SK-N-SH (cell line): ENCODE results near the gene CBLL2. TPM values are rescaled to one million over a fixed set of nuclear protein-coding genes. Genes with fewer than 3 reads are reported as not detected.

Experiments used
- CTCF ChIA-PET: fragments of 300-600, 350-600 bp; formaldehyde crosslinking; extraction: SDS; loops from one replicate; lab custom pipeline; 2021; lab: Yijun Ruan, JAX
- POLR2A ChIA-PET: fragments of 350-600 bp; sonication (Branson Sonifier 250); formaldehyde crosslinking; extraction: SDS; loops from one replicate; lab custom pipeline; 2020; ENCODE audit warnings: antibody characterized with exemption, inconsistent platforms; lab: Yijun Ruan, JAX
- DNase-seq: peaks from one replicate; pipeline ENCODE4 v3.0.0; 2012
- H2AFZ ChIP-seq: fragments of 200-600 bp; sonication (generic); 2 replicates; pipeline ENCODE4 v1.8.1; 2016; ENCODE audit warnings: antibody characterized with exemption, mild to moderate bottlenecking, low read depth
- H3F3A ChIP-seq: fragments of 200-600 bp; sonication (generic); replicated peaks from 2 replicates; pipeline ENCODE3; 2016; ENCODE audit warnings: antibody characterized with exemption, mild to moderate bottlenecking; ENCODE audit not compliant: insufficient read depth
- H3K27ac ChIP-seq, 2 experiments: fragments of 200-500 bp in 1 of 2; fragments of 200-600 bp in 1 of 2; sonication (Bioruptor generic) in 1 of 2; sonication (generic), shearing (Covaris generic) in 1 of 2; 2 replicates each; pipeline versions ENCODE4 v1.5.1 to v1.6.1; 2014 to 2016; ENCODE audit warnings: low read depth in 2 of 2, inconsistent platforms in 1 of 2, low read length in 1 of 2, mild to moderate bottlenecking in 1 of 2, mixed read lengths in 1 of 2
- H3K27me3 ChIP-seq: fragments of 200-600 bp; sonication (generic), shearing (Covaris generic); 2 replicates; pipeline ENCODE4 v1.6.1; 2016; ENCODE audit warnings: mixed run types; ENCODE audit not compliant: insufficient read depth
- H3K36me3 ChIP-seq, 2 experiments: fragments of 200-500 bp in 1 of 2; fragments of 200-600 bp in 1 of 2; sonication (Bioruptor generic) in 1 of 2; sonication (generic) in 1 of 2; replicated peaks in 1 of 2; 2 replicates each; pipeline versions ENCODE3 to v1.5.1; 2014 to 2016; ENCODE audit warnings: low read length in 1 of 2, mild to moderate bottlenecking in 1 of 2; ENCODE audit not compliant: insufficient read depth in 2 of 2, control insufficient read depth in 1 of 2
- H3K4me1 ChIP-seq, 2 experiments: fragments of 200-500 bp in 1 of 2; fragments of 200-600 bp in 1 of 2; sonication (Bioruptor generic) in 1 of 2; sonication (generic), shearing (Covaris generic) in 1 of 2; 2 replicates each; pipeline versions ENCODE4 v1.5.1 to v1.6.1; 2014 to 2016; ENCODE audit warnings: low read depth in 1 of 2, low read length in 1 of 2, mixed run types in 1 of 2; ENCODE audit not compliant: insufficient read depth in 2 of 2, control insufficient read depth in 1 of 2
- H3K4me2 ChIP-seq: fragments of 200-600 bp; sonication (generic), shearing (Covaris generic); 2 replicates; pipeline ENCODE4 v1.6.1; 2017; ENCODE audit warnings: mixed run types
- H3K4me3 ChIP-seq, 2 experiments: fragments of 200-500 bp in 1 of 2; fragments of 200-600 bp in 1 of 2; sonication (Bioruptor generic) in 1 of 2; sonication (generic), shearing (Covaris generic) in 1 of 2; 2 replicates each; pipeline versions ENCODE4 v1.5.1 to v1.8.1; 2014 to 2016; ENCODE audit warnings: low read depth in 2 of 2, inconsistent platforms in 1 of 2, low read length in 1 of 2, mild to moderate bottlenecking in 1 of 2, mixed read lengths in 1 of 2, moderate library complexity in 1 of 2
- H3K79me2 ChIP-seq: fragments of 200-600 bp; sonication (generic); 2 replicates; pipeline ENCODE4 v1.8.1; 2017; ENCODE audit warnings: mild to moderate bottlenecking; ENCODE audit not compliant: insufficient read depth
- H3K9ac ChIP-seq: fragments of 200-600 bp; sonication (generic); 2 replicates; pipeline ENCODE4 v1.6.1; 2017; ENCODE audit warnings: mixed run types
- H3K9me2 ChIP-seq: fragments of 200-600 bp; sonication (generic); 2 replicates; pipeline ENCODE4 v1.6.1; 2017; ENCODE audit warnings: mixed run types
- H3K9me3 ChIP-seq: fragments of 200-600 bp; sonication (generic); 2 replicates; pipeline ENCODE4 v1.6.1; 2017; ENCODE audit warnings: mixed run types, mild to moderate bottlenecking, moderate library complexity
- H4K20me1 ChIP-seq: fragments of 200-600 bp; sonication (generic); 2 replicates; pipeline ENCODE4 v1.6.1; 2017; ENCODE audit warnings: mild to moderate bottlenecking, mixed run types; ENCODE audit not compliant: insufficient read depth
- CHD2 ChIP-seq: fragments of 150-350 bp; IDR thresholded peaks from 2 replicates; pipeline ENCODE4 v1.6.1; 2018; ENCODE audit warnings: low read length; ENCODE audit not compliant: partially characterized antibody
- FOSL2 ChIP-seq: IDR thresholded peaks from 2 replicates; pipeline ENCODE4 v1.4.0; 2012; ENCODE audit warnings: low read depth, mild to moderate bottlenecking, moderate library complexity, borderline replicate concordance
- JUND ChIP-seq: IDR thresholded peaks from 2 replicates; pipeline ENCODE4 v1.4.0; 2012
- MXI1 ChIP-seq: IDR thresholded peaks from 2 replicates; pipeline ENCODE4 v1.6.1; 2012; ENCODE audit warnings: mild to moderate bottlenecking, low read depth, low read length, improper control_type of control experiment
- NFIC ChIP-seq: IDR thresholded peaks from 2 replicates; pipeline ENCODE4 v1.4.0; 2012; ENCODE audit warnings: borderline replicate concordance
- RCOR1 ChIP-seq: fragments of 150-350 bp; IDR thresholded peaks from 2 replicates; pipeline ENCODE4 v1.6.1; 2017; ENCODE audit warnings: antibody characterized with exemption, low read length
- SIN3A ChIP-seq: IDR thresholded peaks from 2 replicates; pipeline ENCODE4 v1.6.1; 2012; ENCODE audit warnings: low read depth, mild to moderate bottlenecking, low read length, moderate library complexity, borderline replicate concordance
- SMC3 ChIP-seq: IDR thresholded peaks from 2 replicates; pipeline ENCODE4 v1.6.1; 2012; ENCODE audit warnings: low read depth, low read length, improper control_type of control experiment
- TCF12 ChIP-seq: IDR thresholded peaks from 2 replicates; pipeline ENCODE4 v1.4.0; 2012
- TEAD4 ChIP-seq: IDR thresholded peaks from 2 replicates; pipeline ENCODE4 v1.4.0; 2012; ENCODE audit warnings: mild to moderate bottlenecking, borderline replicate concordance; ENCODE audit not compliant: insufficient read depth
- WGBS: methylation state at CpG from one replicate; pipeline ENCODE4 v1.1.6; 2017; ENCODE audit warnings: low lambda C conversion rate; 5-methylcytosine and 5-hydroxymethylcytosine counted together
- polyA plus RNA-seq, 3 experiments: library from polyadenylated mRNA; depleted of rRNA; stranded (reverse); fragments of >200 nt; gene quantifications; 2 replicates each; pipeline ENCODE4 v1.2.3, GENCODE V29; 2012
- TF ChIP-seq, protein P1 (sequence below): IDR thresholded peaks from 2 replicates; pipeline ENCODE4 v1.4.0; 2012; ENCODE audit warnings: low read depth, borderline replicate concordance
- TF ChIP-seq, protein P2 (sequence below): IDR thresholded peaks from 2 replicates; pipeline ENCODE4 v1.4.0; 2012; ENCODE audit warnings: low read depth
- TF ChIP-seq, protein P3 (sequence below): IDR thresholded peaks from 2 replicates; pipeline ENCODE4 v1.6.1; 2012; ENCODE audit warnings: mild to moderate bottlenecking, low read depth, low read length, moderate library complexity
- TF ChIP-seq, protein P4 (sequence below): fragments of 150-350 bp; IDR thresholded peaks from 2 replicates; pipeline ENCODE4 v1.6.1; 2017; ENCODE audit warnings: antibody characterized with exemption, low read length, low read depth, borderline replicate concordance
- TF ChIP-seq, protein P5 (sequence below): fragments of 200-600 bp; sonication (generic); IDR thresholded peaks from 2 replicates; pipeline ENCODE4 v1.6.1; 2017; ENCODE audit warnings: antibody characterized with exemption, mild to moderate bottlenecking, moderate library complexity

Gene CBLL2
- polyA plus RNA-seq, 1 of the 3 experiments (the other 2 are of a cell fraction): not detected

DNA sequence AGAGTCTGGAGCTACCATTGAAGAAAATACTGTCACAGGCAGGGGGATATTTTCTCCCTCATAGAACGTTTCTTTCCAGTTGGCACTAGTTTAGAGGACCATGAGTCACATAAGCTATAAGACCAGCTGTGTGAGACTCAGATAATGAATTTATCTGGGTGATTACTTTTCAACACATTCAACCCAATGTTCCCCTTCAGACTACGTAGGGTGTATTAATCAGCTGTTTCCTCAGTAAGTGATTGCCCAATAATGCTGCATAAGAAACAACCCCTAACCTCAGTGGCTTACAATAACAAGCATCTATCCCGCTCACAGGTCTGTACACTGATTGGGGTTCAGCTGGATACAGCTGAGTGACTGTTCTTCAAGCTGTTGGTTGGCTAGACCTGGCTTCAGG, 38.1 kb downstream of the CBLL2 start:
- H3K4me3 ChIP-seq: no peak overlapping the region
- no peak overlapping the region for H3K9ac ChIP-seq
- 22% methylated on average over 3 of the region's 3 CpGs for WGBS
- no peaks in the 10 kb centered on the region for H3K9me2 ChIP-seq
- H3K4me1 ChIP-seq: 0 out of 4 replicates have a peak, but pooled peaks cover 0 to 3% of the 10 kb centered on the region in 2 experiments
- no peak overlapping the region for H3K27ac ChIP-seq
- H3K36me3 ChIP-seq: no peaks in the 10 kb centered on the region
- no peak overlapping the region for H2AFZ ChIP-seq
- no peaks in the 10 kb centered on the region for H3K27me3 ChIP-seq
- ChIA-PET POLR2A (no interaction called here), CTCF (interaction anchor here (0.6 to 1.0 kb wide), 2 partner anchors 326 to 1778 kb away, joined by 3 read pairs; no protein-coding TSS in a partner anchor)
- H4K20me1 ChIP-seq: no peaks in the 10 kb centered on the region
- no peak for DNase-seq
- no peaks in the 10 kb centered on the region for H3K79me2 ChIP-seq
- no peak overlapping the region for H3K4me2 ChIP-seq
- H3K9me3 ChIP-seq: no peaks in the 10 kb centered on the region
- no peaks in the 10 kb centered on the region for H3F3A ChIP-seq
- TF ChIP-seq, protein P1, sequence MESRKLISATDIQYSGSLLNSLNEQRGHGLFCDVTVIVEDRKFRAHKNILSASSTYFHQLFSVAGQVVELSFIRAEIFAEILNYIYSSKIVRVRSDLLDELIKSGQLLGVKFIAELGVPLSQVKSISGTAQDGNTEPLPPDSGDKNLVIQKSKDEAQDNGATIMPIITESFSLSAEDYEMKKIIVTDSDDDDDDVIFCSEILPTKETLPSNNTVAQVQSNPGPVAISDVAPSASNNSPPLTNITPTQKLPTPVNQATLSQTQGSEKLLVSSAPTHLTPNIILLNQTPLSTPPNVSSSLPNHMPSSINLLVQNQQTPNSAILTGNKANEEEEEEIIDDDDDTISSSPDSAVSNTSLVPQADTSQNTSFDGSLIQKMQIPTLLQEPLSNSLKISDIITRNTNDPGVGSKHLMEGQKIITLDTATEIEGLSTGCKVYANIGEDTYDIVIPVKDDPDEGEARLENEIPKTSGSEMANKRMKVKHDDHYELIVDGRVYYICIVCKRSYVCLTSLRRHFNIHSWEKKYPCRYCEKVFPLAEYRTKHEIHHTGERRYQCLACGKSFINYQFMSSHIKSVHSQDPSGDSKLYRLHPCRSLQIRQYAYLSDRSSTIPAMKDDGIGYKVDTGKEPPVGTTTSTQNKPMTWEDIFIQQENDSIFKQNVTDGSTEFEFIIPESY: no peak
- TF ChIP-seq, protein P2, sequence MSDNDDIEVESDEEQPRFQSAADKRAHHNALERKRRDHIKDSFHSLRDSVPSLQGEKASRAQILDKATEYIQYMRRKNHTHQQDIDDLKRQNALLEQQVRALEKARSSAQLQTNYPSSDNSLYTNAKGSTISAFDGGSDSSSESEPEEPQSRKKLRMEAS: no peak
- no peak for TF ChIP-seq SIN3A
- TF ChIP-seq, protein P3, sequence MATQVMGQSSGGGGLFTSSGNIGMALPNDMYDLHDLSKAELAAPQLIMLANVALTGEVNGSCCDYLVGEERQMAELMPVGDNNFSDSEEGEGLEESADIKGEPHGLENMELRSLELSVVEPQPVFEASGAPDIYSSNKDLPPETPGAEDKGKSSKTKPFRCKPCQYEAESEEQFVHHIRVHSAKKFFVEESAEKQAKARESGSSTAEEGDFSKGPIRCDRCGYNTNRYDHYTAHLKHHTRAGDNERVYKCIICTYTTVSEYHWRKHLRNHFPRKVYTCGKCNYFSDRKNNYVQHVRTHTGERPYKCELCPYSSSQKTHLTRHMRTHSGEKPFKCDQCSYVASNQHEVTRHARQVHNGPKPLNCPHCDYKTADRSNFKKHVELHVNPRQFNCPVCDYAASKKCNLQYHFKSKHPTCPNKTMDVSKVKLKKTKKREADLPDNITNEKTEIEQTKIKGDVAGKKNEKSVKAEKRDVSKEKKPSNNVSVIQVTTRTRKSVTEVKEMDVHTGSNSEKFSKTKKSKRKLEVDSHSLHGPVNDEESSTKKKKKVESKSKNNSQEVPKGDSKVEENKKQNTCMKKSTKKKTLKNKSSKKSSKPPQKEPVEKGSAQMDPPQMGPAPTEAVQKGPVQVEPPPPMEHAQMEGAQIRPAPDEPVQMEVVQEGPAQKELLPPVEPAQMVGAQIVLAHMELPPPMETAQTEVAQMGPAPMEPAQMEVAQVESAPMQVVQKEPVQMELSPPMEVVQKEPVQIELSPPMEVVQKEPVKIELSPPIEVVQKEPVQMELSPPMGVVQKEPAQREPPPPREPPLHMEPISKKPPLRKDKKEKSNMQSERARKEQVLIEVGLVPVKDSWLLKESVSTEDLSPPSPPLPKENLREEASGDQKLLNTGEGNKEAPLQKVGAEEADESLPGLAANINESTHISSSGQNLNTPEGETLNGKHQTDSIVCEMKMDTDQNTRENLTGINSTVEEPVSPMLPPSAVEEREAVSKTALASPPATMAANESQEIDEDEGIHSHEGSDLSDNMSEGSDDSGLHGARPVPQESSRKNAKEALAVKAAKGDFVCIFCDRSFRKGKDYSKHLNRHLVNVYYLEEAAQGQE: no peak
- TF ChIP-seq, protein P4, sequence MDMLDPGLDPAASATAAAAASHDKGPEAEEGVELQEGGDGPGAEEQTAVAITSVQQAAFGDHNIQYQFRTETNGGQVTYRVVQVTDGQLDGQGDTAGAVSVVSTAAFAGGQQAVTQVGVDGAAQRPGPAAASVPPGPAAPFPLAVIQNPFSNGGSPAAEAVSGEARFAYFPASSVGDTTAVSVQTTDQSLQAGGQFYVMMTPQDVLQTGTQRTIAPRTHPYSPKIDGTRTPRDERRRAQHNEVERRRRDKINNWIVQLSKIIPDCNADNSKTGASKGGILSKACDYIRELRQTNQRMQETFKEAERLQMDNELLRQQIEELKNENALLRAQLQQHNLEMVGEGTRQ: no peak
- TF ChIP-seq JUND: no peak

DNA sequence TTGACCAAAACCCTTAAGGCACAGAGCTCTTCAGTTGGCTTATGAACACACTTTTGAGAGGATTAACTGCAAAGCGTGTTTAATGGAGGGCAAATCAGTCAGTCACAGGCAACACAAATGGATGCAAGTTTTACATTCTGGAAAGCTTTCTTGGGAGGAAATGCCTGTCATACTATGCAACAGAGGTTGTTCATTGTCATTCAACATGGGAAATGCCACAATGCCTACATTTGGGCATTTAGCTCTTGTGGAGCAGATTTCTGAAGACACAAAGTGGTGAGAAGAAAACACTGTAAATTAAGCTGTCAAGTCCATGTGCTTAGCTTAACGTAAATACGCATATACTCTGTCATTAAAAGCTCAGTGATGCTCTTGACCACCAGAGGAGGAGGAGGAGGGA, 41.1 kb downstream of the CBLL2 start:
- Histone ChIP-seq H3K9me3 (no peaks in the 10 kb centered on the region), H3K4me2 (no peak overlapping the region), H3K4me3 (no peak overlapping the region), H3K79me2 (no peaks in the 10 kb centered on the region), H4K20me1 (no peaks in the 10 kb centered on the region), H3K9me2 (no peaks in the 10 kb centered on the region), H3F3A (no peaks in the 10 kb centered on the region), H3K9ac (no peak overlapping the region), H3K27ac (no peak overlapping the region), H3K27me3 (no peaks in the 10 kb centered on the region), H2AFZ (no peak overlapping the region), H3K4me1 (0 out of 4 replicates have a peak, but pooled peaks cover 0 to 3% of the 10 kb centered on the region in 2 experiments), H3K36me3 (no peaks in the 10 kb centered on the region)
- CTCF ChIA-PET: no interaction called here
- WGBS: 34% methylated on average over 3 of the region's 3 CpGs
- no peak for DNase-seq
- POLR2A ChIA-PET: no interaction called here
- TF ChIP-seq TEAD4 (no peak), NFIC (no peak), RCOR1 (no peak), SIN3A (no peak), SMC3 (no peak), JUND (no peak), CHD2 (no peak), TCF12 (no peak), MXI1 (no peak), FOSL2 (no peak)
- TF ChIP-seq, protein P5, sequence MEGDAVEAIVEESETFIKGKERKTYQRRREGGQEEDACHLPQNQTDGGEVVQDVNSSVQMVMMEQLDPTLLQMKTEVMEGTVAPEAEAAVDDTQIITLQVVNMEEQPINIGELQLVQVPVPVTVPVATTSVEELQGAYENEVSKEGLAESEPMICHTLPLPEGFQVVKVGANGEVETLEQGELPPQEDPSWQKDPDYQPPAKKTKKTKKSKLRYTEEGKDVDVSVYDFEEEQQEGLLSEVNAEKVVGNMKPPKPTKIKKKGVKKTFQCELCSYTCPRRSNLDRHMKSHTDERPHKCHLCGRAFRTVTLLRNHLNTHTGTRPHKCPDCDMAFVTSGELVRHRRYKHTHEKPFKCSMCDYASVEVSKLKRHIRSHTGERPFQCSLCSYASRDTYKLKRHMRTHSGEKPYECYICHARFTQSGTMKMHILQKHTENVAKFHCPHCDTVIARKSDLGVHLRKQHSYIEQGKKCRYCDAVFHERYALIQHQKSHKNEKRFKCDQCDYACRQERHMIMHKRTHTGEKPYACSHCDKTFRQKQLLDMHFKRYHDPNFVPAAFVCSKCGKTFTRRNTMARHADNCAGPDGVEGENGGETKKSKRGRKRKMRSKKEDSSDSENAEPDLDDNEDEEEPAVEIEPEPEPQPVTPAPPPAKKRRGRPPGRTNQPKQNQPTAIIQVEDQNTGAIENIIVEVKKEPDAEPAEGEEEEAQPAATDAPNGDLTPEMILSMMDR: no peak
- TF ChIP-seq, protein P1: no peak
